ENCODE measurements around the gene UBE3A. TPM values are rescaled to one million over a fixed set of nuclear protein-coding genes. Genes with fewer than 3 reads are reported as not detected.

The UBE3A gene
- total RNA-seq, 1 donor from 2014 or later: 152 TPM

GRCh38 chr15:25362545-25362944 is 76.3 kb downstream of the UBE3A start:
- H3K27ac Mint-ChIP-seq (ENCODE audit: unreplicated experiment): no peak overlapping the region
- no peak overlapping the region for H3K4me3 Mint-ChIP-seq (ENCODE audit: unreplicated experiment)
- DNase-seq: no peak
- no peaks in the 10 kb centered on the region for H3K4me1 Mint-ChIP-seq (ENCODE audit: low read depth, unreplicated experiment)
- TF ChIP-seq CTCF (IDR thresholded peaks at IDR 0.05; ENCODE audit: partially characterized antibody, unreplicated experiment): no peak
- H3K36me3 Mint-ChIP-seq (ENCODE audit: unreplicated experiment): no peaks in the 10 kb centered on the region
- no peaks in the 10 kb centered on the region for H3K9me3 Mint-ChIP-seq (ENCODE audit: unreplicated experiment)
- peaks cover 2% of the 10 kb centered on the region for H3K27me3 Mint-ChIP-seq (ENCODE audit: unreplicated experiment)

GRCh38 chr15:25347707-25348106 is 91.1 kb downstream of the UBE3A start:
- Mint-ChIP-seq H3K27me3 (ENCODE audit: unreplicated experiment) (no peaks in the 10 kb centered on the region), H3K4me1 (ENCODE audit: low read depth, unreplicated experiment) (peaks cover 2% of the 10 kb centered on the region), H3K36me3 (ENCODE audit: unreplicated experiment) (no peaks in the 10 kb centered on the region), H3K9me3 (ENCODE audit: unreplicated experiment) (peaks cover 2% of the 10 kb centered on the region), H3K4me3 (ENCODE audit: unreplicated experiment) (no peak overlapping the region), H3K27ac (ENCODE audit: unreplicated experiment) (no peak overlapping the region)
- DNase-seq: no peak
- no peak for TF ChIP-seq CTCF (IDR thresholded peaks at IDR 0.05; ENCODE audit: partially characterized antibody, unreplicated experiment)

GRCh38 chr15:25346371-25346770 is 92.5 kb downstream of the UBE3A start:
- H3K27me3 Mint-ChIP-seq (ENCODE audit: unreplicated experiment): no peaks in the 10 kb centered on the region
- peaks cover 2% of the 10 kb centered on the region for H3K4me1 Mint-ChIP-seq (ENCODE audit: low read depth, unreplicated experiment)
- no peaks in the 10 kb centered on the region for H3K36me3 Mint-ChIP-seq (ENCODE audit: unreplicated experiment)
- peaks cover 2% of the 10 kb centered on the region for H3K9me3 Mint-ChIP-seq (ENCODE audit: unreplicated experiment)
- no peak overlapping the region for H3K4me3 Mint-ChIP-seq (ENCODE audit: unreplicated experiment)
- no peak overlapping the region for H3K27ac Mint-ChIP-seq (ENCODE audit: unreplicated experiment)
- no peak for TF ChIP-seq CTCF (IDR thresholded peaks at IDR 0.05; ENCODE audit: partially characterized antibody, unreplicated experiment)
- no peak for DNase-seq

DNA sequence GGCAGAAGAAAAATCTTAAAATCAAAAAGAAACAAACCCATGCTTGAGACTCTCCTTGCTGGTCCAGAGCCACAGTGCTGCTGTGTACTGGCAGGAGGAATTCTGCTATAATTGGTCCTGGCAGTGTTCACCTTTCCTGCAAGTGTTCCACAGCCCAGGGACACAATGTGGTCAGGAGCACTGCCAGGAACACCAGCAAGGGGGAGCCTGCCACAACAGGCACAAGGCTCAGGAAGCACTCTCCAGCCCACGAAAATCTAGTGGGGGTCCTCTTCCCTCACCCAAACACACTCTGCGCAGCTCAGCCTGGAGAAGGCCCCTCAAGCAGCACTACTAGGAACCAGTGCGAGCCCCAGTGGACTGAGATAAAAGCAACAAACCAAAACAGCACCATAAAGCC is 92.9 kb downstream of the UBE3A start:
- Mint-ChIP-seq H3K36me3 (ENCODE audit: unreplicated experiment) (no peaks in the 10 kb centered on the region), H3K9me3 (ENCODE audit: unreplicated experiment) (peaks cover 2% of the 10 kb centered on the region), H3K4me1 (ENCODE audit: low read depth, unreplicated experiment) (peaks cover 2% of the 10 kb centered on the region), H3K4me3 (ENCODE audit: unreplicated experiment) (no peak overlapping the region), H3K27ac (ENCODE audit: unreplicated experiment) (no peak overlapping the region), H3K27me3 (ENCODE audit: unreplicated experiment) (no peaks in the 10 kb centered on the region)
- peak; percentile 40 for DNase-seq
- TF ChIP-seq CTCF (IDR thresholded peaks at IDR 0.05; ENCODE audit: partially characterized antibody, unreplicated experiment): no peak

DNA sequence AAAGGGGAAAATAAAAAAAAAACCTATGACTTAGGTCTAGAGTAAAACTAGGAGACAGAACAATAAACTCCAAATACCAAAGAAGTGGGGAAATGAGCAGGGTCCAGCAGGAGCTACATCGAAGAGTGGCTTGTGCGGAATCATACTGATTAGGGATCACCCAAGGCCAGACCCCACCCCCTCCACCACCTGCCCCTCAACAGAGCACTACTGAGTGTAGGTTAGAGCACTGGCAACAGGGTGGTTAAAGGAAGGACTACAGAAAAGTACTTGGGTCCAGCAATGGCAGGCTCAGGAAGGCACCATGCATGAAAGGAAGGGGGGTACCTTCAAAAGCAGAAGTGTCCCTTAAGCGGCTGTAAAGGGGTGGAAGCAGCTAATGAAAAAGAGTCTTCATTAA is 96.2 kb downstream of the UBE3A start:
- no peak for TF ChIP-seq CTCF (IDR thresholded peaks at IDR 0.05; ENCODE audit: partially characterized antibody, unreplicated experiment)
- peak; percentile 19 for DNase-seq
- H3K27me3 Mint-ChIP-seq (ENCODE audit: unreplicated experiment): peaks cover 2% of the 10 kb centered on the region
- no peak overlapping the region for H3K27ac Mint-ChIP-seq (ENCODE audit: unreplicated experiment)
- peaks cover 2% of the 10 kb centered on the region for H3K9me3 Mint-ChIP-seq (ENCODE audit: unreplicated experiment)
- no peak overlapping the region for H3K4me3 Mint-ChIP-seq (ENCODE audit: unreplicated experiment)
- H3K4me1 Mint-ChIP-seq (ENCODE audit: low read depth, unreplicated experiment): peaks cover 2% of the 10 kb centered on the region
- no peaks in the 10 kb centered on the region for H3K36me3 Mint-ChIP-seq (ENCODE audit: unreplicated experiment)

Data from glutamatergic neuron (in vitro differentiated cells).